GM12878 (cell line): ENCODE measurements around the gene SCARB1. TPM values are rescaled to one million over a fixed set of nuclear protein-coding genes. Genes with fewer than 3 reads are reported as not detected.

Experiments used
- CBX5 ChIP-seq: sonication (generic); IDR thresholded peaks from 2 replicates; pipeline ENCODE4 v1.6.1; 2016; ENCODE audit warnings: low read depth, moderate library complexity, mild to moderate bottlenecking, inconsistent platforms
- CREB1 ChIP-seq: IDR thresholded peaks from 2 replicates; pipeline ENCODE4 v1.6.1; 2012; ENCODE audit warnings: low read depth, mild to moderate bottlenecking, inconsistent platforms
- E4F1 ChIP-seq: fragments of 450-650 bp; IDR thresholded peaks from 2 replicates; pipeline ENCODE4 v1.6.1; 2018; ENCODE audit warnings: borderline replicate concordance, mild to moderate bottlenecking; ENCODE audit not compliant: partially characterized antibody
- EP300 ChIP-seq, 2 experiments: fragments of 150-350 bp in 1 of 2; IDR thresholded peaks; 2 replicates each; pipeline ENCODE4 v1.6.1; 2011 to 2012; ENCODE audit warnings: low read depth in 2 of 2, low read length in 2 of 2, borderline replicate concordance in 1 of 2, improper control_type of control experiment in 1 of 2, inconsistent platforms in 1 of 2; ENCODE audit not compliant: control insufficient read depth in 1 of 2
- GATAD2B ChIP-seq: fragments of 450-650 bp; conservative IDR thresholded peaks from 2 replicates; pipeline ENCODE4 v1.6.1; 2017; ENCODE audit warnings: low read depth, mild to moderate bottlenecking, moderate library complexity
- HSF1 ChIP-seq: fragments of 150-350 bp; IDR thresholded peaks from 2 replicates; pipeline ENCODE4 v1.6.1; 2014; ENCODE audit warnings: mild to moderate bottlenecking, low read depth, low read length
- IKZF1 ChIP-seq: fragments of 450-650 bp; conservative IDR thresholded peaks from 2 replicates; pipeline ENCODE4 v1.6.1; 2017; ENCODE audit warnings: antibody characterized with exemption, mild to moderate bottlenecking
- NFYA ChIP-seq: IDR thresholded peaks from 2 replicates; pipeline ENCODE4 v1.6.1; 2011; ENCODE audit warnings: low read depth, mild to moderate bottlenecking, low read length, improper control_type of control experiment, borderline replicate concordance
- POLR2AphosphoS2 ChIP-seq: IDR thresholded peaks from 2 replicates; pipeline ENCODE4 v1.6.1; 2011; ENCODE audit warnings: low read depth, mild to moderate bottlenecking, low read length, improper control_type of control experiment, moderate library complexity
- RAD21 ChIP-seq: IDR thresholded peaks from 2 replicates; pipeline ENCODE4 v1.6.1; 2011; ENCODE audit warnings: mild to moderate bottlenecking, low read depth, low read length, moderate library complexity; ENCODE audit not compliant: insufficient read depth
- RBBP5 ChIP-seq: fragments of 200-600 bp; sonication (generic); conservative IDR thresholded peaks from 2 replicates; pipeline ENCODE4 v1.6.1; 2016
- STAT1 ChIP-seq: fragments of 450-650 bp; conservative IDR thresholded peaks from 2 replicates; pipeline ENCODE4 v1.6.1; 2014; ENCODE audit warnings: antibody characterized with exemption, mild to moderate bottlenecking
- STAT3 ChIP-seq: IDR thresholded peaks from 2 replicates; pipeline ENCODE4 v1.6.1; 2011; ENCODE audit warnings: low read depth, low read length, improper control_type of control experiment
- TCF7 ChIP-seq: IDR thresholded peaks from 2 replicates; pipeline ENCODE4 v1.6.1; 2014; ENCODE audit warnings: antibody characterized with exemption, borderline replicate concordance
- ZBTB40 ChIP-seq: fragments of 450-650 bp; IDR thresholded peaks from 2 replicates; pipeline ENCODE4 v1.6.1; 2016; ENCODE audit warnings: mild to moderate bottlenecking, moderate library complexity, borderline replicate concordance
- polyA plus RNA-seq, 11 experiments: library from polyadenylated mRNA; depleted of rRNA in 4 of 11; unstranded in 6 of 11; stranded (reverse) in 5 of 11; fragments of >200 nt; fragmentation: Nextera tagmentation in 4 of 11; fragmentation: Illumina TruSeq in 1 of 11; extraction: Ambion mirVana in 4 of 11; extraction: Trizol in 1 of 11; gene quantifications; 1 replicate in 1 of 11; 2 replicates in 10 of 11; pipeline versions ENCODE4 v1.2.1 to v1.2.3, GENCODE V29; 2011 to 2016; ENCODE audit warnings: inconsistent platforms in 2 of 11, missing spikeins in 2 of 11, low read depth in 1 of 11
- total RNA-seq, 4 experiments: library from RNA; depleted of rRNA in 3 of 4; stranded (reverse); fragments of >200 nt in 3 of 4; fragmentation: Illumina TruSeq in 1 of 4; extraction: Trizol in 1 of 4; gene quantifications; 2 replicates each; pipeline versions ENCODE4 v1.2.1 to v1.2.3, GENCODE V29; 2013 to 2021
- TF ChIP-seq, protein P1 (sequence below): IDR thresholded peaks from 2 replicates; pipeline ENCODE4 v1.6.1; 2012; ENCODE audit warnings: low read depth, low read length, improper control_type of control experiment
- TF ChIP-seq, protein P2 (sequence below): IDR thresholded peaks from 2 replicates; pipeline ENCODE4 v1.6.1; 2011; ENCODE audit warnings: borderline replicate concordance, low read depth, mild to moderate bottlenecking, moderate library complexity, mixed read lengths, low read length; ENCODE audit not compliant: insufficient read depth; ENCODE audit errors: extremely low read length
- TF ChIP-seq, protein P3 (sequence below): IDR thresholded peaks from 2 replicates; pipeline ENCODE4 v1.6.1; 2012; ENCODE audit warnings: low read length, inconsistent platforms

Gene SCARB1
- total and polyA plus RNA-seq, 10 of the 15 experiments (the other 5 are each of a cell fraction or from before 2014, with no cell fraction given), result 0.34 to 104 (median 63.1) TPM

DNA sequence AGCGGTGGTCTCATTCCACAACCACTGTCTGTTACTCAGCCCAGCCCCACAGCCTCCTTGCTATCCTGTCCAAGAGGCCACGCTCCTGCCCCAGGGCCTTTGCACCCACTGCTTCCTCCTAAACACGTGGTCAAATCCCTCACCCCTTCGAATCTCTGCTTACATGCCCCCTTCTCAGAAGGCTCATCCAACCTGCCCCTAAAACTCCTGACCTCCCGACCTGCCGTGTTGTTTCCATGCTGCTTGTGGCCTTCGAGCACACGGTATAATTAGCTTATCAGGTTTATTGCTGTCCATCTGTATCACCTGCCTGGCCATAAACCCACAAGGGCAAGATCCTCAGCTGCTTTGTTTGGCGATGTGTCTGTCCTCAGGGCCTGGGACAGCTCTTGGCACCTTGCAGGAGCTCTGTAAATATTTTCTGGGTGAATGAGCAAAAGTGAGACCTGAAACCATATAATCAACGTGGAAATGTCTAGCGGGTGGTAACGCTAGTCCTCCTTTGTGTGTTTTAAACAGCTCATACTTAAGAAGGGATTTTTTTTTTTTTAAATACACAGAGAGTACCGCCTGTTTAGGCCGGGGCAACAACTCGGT, 36.0 kb downstream of the SCARB1 start (continued):
- TF ChIP-seq EP300 (IDR thresholded peaks at IDR 0.05; ENCODE audit: borderline replicate concordance in 1 of 2, control insufficient read depth in 1 of 2, low read depth in 2 of 2, low read length in 2 of 2) (no peak), TCF7 (no peak), POLR2AphosphoS2 (no peak), IKZF1 (no peak), RBBP5 (no peak), STAT1 (no peak), CREB1 (no peak), RAD21 (0 out of 2 replicates have a peak, but pooled peaks have one; percentile 2), GATAD2B (peak; percentile 52; the same call in 1 of the 2 replicates), CBX5 (no peak), STAT3 (no peak), ZBTB40 (no peak), HSF1 (no peak), E4F1 (no peak), NFYA (no peak)
- TF ChIP-seq, protein P1, sequence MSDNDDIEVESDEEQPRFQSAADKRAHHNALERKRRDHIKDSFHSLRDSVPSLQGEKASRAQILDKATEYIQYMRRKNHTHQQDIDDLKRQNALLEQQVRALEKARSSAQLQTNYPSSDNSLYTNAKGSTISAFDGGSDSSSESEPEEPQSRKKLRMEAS, result no peak
- TF ChIP-seq, protein P2, sequence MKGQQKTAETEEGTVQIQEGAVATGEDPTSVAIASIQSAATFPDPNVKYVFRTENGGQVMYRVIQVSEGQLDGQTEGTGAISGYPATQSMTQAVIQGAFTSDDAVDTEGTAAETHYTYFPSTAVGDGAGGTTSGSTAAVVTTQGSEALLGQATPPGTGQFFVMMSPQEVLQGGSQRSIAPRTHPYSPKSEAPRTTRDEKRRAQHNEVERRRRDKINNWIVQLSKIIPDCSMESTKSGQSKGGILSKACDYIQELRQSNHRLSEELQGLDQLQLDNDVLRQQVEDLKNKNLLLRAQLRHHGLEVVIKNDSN, result no peak
- TF ChIP-seq, protein P3, sequence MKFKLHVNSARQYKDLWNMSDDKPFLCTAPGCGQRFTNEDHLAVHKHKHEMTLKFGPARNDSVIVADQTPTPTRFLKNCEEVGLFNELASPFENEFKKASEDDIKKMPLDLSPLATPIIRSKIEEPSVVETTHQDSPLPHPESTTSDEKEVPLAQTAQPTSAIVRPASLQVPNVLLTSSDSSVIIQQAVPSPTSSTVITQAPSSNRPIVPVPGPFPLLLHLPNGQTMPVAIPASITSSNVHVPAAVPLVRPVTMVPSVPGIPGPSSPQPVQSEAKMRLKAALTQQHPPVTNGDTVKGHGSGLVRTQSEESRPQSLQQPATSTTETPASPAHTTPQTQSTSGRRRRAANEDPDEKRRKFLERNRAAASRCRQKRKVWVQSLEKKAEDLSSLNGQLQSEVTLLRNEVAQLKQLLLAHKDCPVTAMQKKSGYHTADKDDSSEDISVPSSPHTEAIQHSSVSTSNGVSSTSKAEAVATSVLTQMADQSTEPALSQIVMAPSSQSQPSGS, result no peak
